KMS-11 (cell line): Measurements from ENCODE around the gene MAP3K20.

Experiments used
- H2AFZ ChIP-seq: fragments of 200-600 bp; sonication (generic); 2 replicates; pipeline ENCODE4 v1.6.1; 2016; ENCODE audit warnings: antibody characterized with exemption, mixed run types, low read depth
- H3K27ac ChIP-seq: fragments of 200-600 bp; sonication (generic); 2 replicates; pipeline ENCODE4 v1.6.1; 2016; ENCODE audit warnings: mild to moderate bottlenecking, mixed run types
- H3K27me3 ChIP-seq: fragments of 200-600 bp; sonication (generic); 2 replicates; pipeline ENCODE4 v1.6.1; 2017; ENCODE audit warnings: mild to moderate bottlenecking, low read depth, mixed run types, moderate library complexity; ENCODE audit not compliant: insufficient read depth
- H3K36me3 ChIP-seq: fragments of 200-600 bp; sonication (generic); 2 replicates; pipeline ENCODE4 v1.6.1; 2017; ENCODE audit warnings: mild to moderate bottlenecking, mixed run types; ENCODE audit not compliant: insufficient read depth
- H3K4me1 ChIP-seq: fragments of 200-600 bp; sonication (generic); 2 replicates; pipeline ENCODE4 v1.6.1; 2016; ENCODE audit warnings: mild to moderate bottlenecking, low read depth, mixed run types; ENCODE audit not compliant: poor library complexity, severe bottlenecking
- H3K4me2 ChIP-seq: fragments of 200-600 bp; sonication (generic); 2 replicates; pipeline ENCODE4 v1.7.0; 2016; ENCODE audit warnings: mild to moderate bottlenecking, mixed run types
- H3K4me3 ChIP-seq: fragments of 200-600 bp; sonication (generic); IDR thresholded peaks from 2 replicates; pipeline ENCODE4 v1.6.1; 2017; ENCODE audit warnings: low read depth, low read length, mixed read lengths; ENCODE audit not compliant: insufficient read depth
- H3K79me2 ChIP-seq: fragments of 200-600 bp; sonication (generic); 2 replicates; pipeline ENCODE4 v1.6.1; 2016; ENCODE audit warnings: low read depth, mixed run types; ENCODE audit not compliant: insufficient read depth
- H3K9ac ChIP-seq: fragments of 200-600 bp; sonication (generic); 2 replicates; pipeline ENCODE4 v1.6.1; 2016; ENCODE audit warnings: mild to moderate bottlenecking, mixed run types
- H4K20me1 ChIP-seq: fragments of 200-600 bp; sonication (generic); 2 replicates; pipeline ENCODE4 v1.6.1; 2016; ENCODE audit warnings: mild to moderate bottlenecking, mixed run types; ENCODE audit not compliant: insufficient read depth
- CTCF ChIP-seq: fragments of 200-600 bp; sonication (generic); conservative IDR thresholded peaks from 2 replicates; pipeline ENCODE4 v1.6.1; 2017; ENCODE audit warnings: low read depth, mild to moderate bottlenecking, antibody characterized with exemption, low read length, moderate library complexity, mixed read lengths

MAP3K20 gene

GRCh38 chr2:173051463-173052215, 24.0 kb upstream of the MAP3K20 start:
- H3K27me3 ChIP-seq = no peaks in the 10 kb centered on the region
- no peak for TF ChIP-seq CTCF
- no peaks in the 10 kb centered on the region for H4K20me1 ChIP-seq
- no peak overlapping the region for H2AFZ ChIP-seq
- no peaks in the 10 kb centered on the region for H3K79me2 ChIP-seq
- no peaks in the 10 kb centered on the region for H3K4me1 ChIP-seq
- no peak overlapping the region for H3K4me2 ChIP-seq
- no peaks in the 10 kb centered on the region for H3K36me3 ChIP-seq
- H3K9ac ChIP-seq = no peak overlapping the region
- no peak overlapping the region for H3K4me3 ChIP-seq
- no peak overlapping the region for H3K27ac ChIP-seq

- Histone ChIP-seq H3K79me2 (no peaks in the 10 kb centered on the region), H4K20me1 (no peaks in the 10 kb centered on the region), H3K4me1 (no peaks in the 10 kb centered on the region), H3K9ac (no peak overlapping the region), H3K4me2 (no peak overlapping the region), H2AFZ (no peak overlapping the region), H3K27me3 (no peaks in the 10 kb centered on the region), H3K27ac (no peak overlapping the region), H3K36me3 (no peaks in the 10 kb centered on the region), H3K4me3 (no peak overlapping the region)
- no peak for TF ChIP-seq CTCF
Observed at GRCh38 chr2:173053043-173053699, 22.5 kb upstream of the MAP3K20 start.

GRCh38 chr2:173054466-173054865, 21.2 kb upstream of the MAP3K20 start:
- no peak overlapping the region for H3K4me3 ChIP-seq
- H3K9ac ChIP-seq = no peak overlapping the region
- no peaks in the 10 kb centered on the region for H3K4me1 ChIP-seq
- no peaks in the 10 kb centered on the region for H3K79me2 ChIP-seq
- H3K4me2 ChIP-seq = no peak overlapping the region
- no peak overlapping the region for H3K27ac ChIP-seq
- TF ChIP-seq CTCF = no peak
- no peaks in the 10 kb centered on the region for H3K27me3 ChIP-seq
- no peaks in the 10 kb centered on the region for H4K20me1 ChIP-seq
- H3K36me3 ChIP-seq = no peaks in the 10 kb centered on the region
- H2AFZ ChIP-seq = no peak overlapping the region

GRCh38 chr2:173056705-173057364, 18.8 kb upstream of the MAP3K20 start:
- TF ChIP-seq CTCF = no peak
- Histone ChIP-seq H3K27ac (no peak overlapping the region), H3K36me3 (no peaks in the 10 kb centered on the region), H2AFZ (no peak overlapping the region), H3K79me2 (no peaks in the 10 kb centered on the region), H4K20me1 (no peaks in the 10 kb centered on the region), H3K9ac (no peak overlapping the region), H3K4me3 (no peak overlapping the region), H3K4me2 (no peak overlapping the region), H3K27me3 (no peaks in the 10 kb centered on the region), H3K4me1 (no peaks in the 10 kb centered on the region)
